Kidney (tissue), 14 donors: ENCODE results near the gene SAMD14. TPM values are rescaled to one million over a fixed set of nuclear protein-coding genes. Genes with fewer than 3 reads are reported as not detected.

Source experiments
- DNase-seq, 5 donors: peaks; one replicate each; pipeline ENCODE4 v3.0.0-alpha.2; 2013 to 2020
- FAIRE-seq: peaks from 2 replicates; lab custom pipeline; 2012; peaks lifted over from hg19 to GRCh38; lab: Jason Lieb, UNC
- H3K27ac ChIP-seq, 2 donors: one replicate each; pipeline ENCODE4 v1.7.0; 2013; ENCODE audit warnings: low read depth in 2 of 2, low read length in 2 of 2, inconsistent platforms in 1 of 2
- H3K27me3 ChIP-seq: one replicate; pipeline ENCODE4 v1.7.1; 2013; ENCODE audit warnings: low read length, inconsistent platforms; ENCODE audit not compliant: control insufficient read depth, insufficient read depth
- H3K36me3 ChIP-seq, 3 donors: one replicate each; pipeline versions ENCODE4 v1.7.0 to v1.7.1; 2013; ENCODE audit warnings: low read length in 3 of 3, control low read depth in 1 of 3, inconsistent platforms in 1 of 3; ENCODE audit not compliant: insufficient read depth in 3 of 3, control insufficient read depth in 2 of 3
- H3K4me1 ChIP-seq, 3 donors: one replicate each; pipeline versions ENCODE4 v1.7.0 to v1.7.1; 2013; ENCODE audit warnings: low read length in 3 of 3, inconsistent platforms in 1 of 3, low read depth in 1 of 3; ENCODE audit not compliant: control insufficient read depth in 2 of 3, insufficient read depth in 2 of 3
- H3K4me3 ChIP-seq, 3 donors: one replicate each; pipeline versions ENCODE4 v1.7.0 to v1.8.1; 2013; ENCODE audit warnings: low read length in 3 of 3, control low read depth in 1 of 3, inconsistent platforms in 1 of 3
- H3K9ac ChIP-seq, 3 donors: one replicate each; pipeline versions ENCODE4 v1.7.0 to v1.7.1; 2013; ENCODE audit warnings: low read length in 3 of 3, control low read depth in 1 of 3, inconsistent platforms in 1 of 3
- H3K9me3 ChIP-seq, 3 donors: one replicate each; pipeline versions ENCODE4 v1.7.0 to v1.7.1; 2013; ENCODE audit warnings: low read length in 3 of 3, control low read depth in 1 of 3, inconsistent platforms in 1 of 3; ENCODE audit not compliant: control insufficient read depth in 2 of 3, insufficient read depth in 1 of 3
- intact Hi-C: fragments of 100-400 bp; cut with DNase I; formaldehyde crosslinking; loops from one replicate; pipeline ENCODE4 v1.11.1; 2022
- polyA plus RNA-seq: library from polyadenylated mRNA; stranded (reverse); fragments of 350-450 nt; fragmentation: Illumina TruSeq; extraction: RNeasy Lipid Tissue Mini Kit (QIAGEN cat#74804); gene quantifications from one replicate; pipeline ENCODE4 v1.2.3, GENCODE V29; 2014; ENCODE audit warnings: low read depth, low replicate concordance; ENCODE audit not compliant: insufficient read depth
- total RNA-seq: library from RNA; stranded (reverse); fragmentation: NEBNext Ultra II Directional; extraction: Animal tissue kit (Norgen Biotek cat#: 25700); gene quantifications from one replicate; pipeline ENCODE4 v1.2.1, GENCODE V29; 2021
- TF ChIP-seq, protein P1 (sequence below): IDR thresholded peaks from 3 replicates; pipeline ENCODE4 v1.5.1; 2012; ENCODE audit warnings: mild to moderate bottlenecking, moderate library complexity, borderline replicate concordance; ENCODE audit not compliant: insufficient read depth; ENCODE audit errors: extremely low read depth
- donor health status: control.
- donor health status: control.
- donor health status: control.
- donor health status: control.
- donor health status: control.
- donor health status: DM: yes; HTN: yes; CAD: no.
- donor health status: Normal renal cell carcinoma (clear cell type).

The SAMD14 gene
- total and polyA plus RNA-seq, 2 donors from 2014 or later: 3.7 to 5.0 TPM

DNA sequence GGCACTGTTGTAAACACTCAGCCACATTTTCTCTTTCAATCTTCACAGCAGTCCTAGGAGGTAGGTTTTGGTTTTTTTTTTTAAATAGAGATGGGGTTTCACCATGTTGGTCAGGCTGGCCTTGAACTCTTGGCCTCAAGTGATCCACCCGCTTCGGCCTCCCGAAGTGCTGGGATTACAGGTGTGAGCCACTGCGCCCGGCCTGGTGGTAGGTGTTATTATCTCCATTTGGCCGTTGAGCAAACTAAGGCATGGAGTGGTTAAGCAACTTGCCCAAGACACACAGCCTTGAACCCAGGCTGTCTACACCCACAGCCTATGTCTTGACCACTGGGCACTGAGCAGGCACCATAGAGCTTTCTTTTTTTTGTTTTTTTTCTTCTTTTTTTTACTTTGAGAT lies 44.5 kb upstream of the SAMD14 start:
- no peak overlapping the region for H3K4me3 ChIP-seq
- H3K27me3 ChIP-seq: no peaks in the 10 kb centered on the region
- H3K36me3 ChIP-seq: no peaks in the 10 kb centered on the region
- no peak overlapping the region for H3K27ac ChIP-seq
- TF ChIP-seq, protein P1, sequence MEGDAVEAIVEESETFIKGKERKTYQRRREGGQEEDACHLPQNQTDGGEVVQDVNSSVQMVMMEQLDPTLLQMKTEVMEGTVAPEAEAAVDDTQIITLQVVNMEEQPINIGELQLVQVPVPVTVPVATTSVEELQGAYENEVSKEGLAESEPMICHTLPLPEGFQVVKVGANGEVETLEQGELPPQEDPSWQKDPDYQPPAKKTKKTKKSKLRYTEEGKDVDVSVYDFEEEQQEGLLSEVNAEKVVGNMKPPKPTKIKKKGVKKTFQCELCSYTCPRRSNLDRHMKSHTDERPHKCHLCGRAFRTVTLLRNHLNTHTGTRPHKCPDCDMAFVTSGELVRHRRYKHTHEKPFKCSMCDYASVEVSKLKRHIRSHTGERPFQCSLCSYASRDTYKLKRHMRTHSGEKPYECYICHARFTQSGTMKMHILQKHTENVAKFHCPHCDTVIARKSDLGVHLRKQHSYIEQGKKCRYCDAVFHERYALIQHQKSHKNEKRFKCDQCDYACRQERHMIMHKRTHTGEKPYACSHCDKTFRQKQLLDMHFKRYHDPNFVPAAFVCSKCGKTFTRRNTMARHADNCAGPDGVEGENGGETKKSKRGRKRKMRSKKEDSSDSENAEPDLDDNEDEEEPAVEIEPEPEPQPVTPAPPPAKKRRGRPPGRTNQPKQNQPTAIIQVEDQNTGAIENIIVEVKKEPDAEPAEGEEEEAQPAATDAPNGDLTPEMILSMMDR: no peak
- H3K4me1 ChIP-seq: peaks cover 0 to 19% (median 12%) of the 10 kb centered on the region in 3 donors
- FAIRE-seq: no peak
- H3K9me3 ChIP-seq: no peaks in the 10 kb centered on the region
- H3K9ac ChIP-seq: no peak overlapping the region
- peak in 1 of 5 donors; percentile 10 for DNase-seq
- intact Hi-C loops: no loop called here

DNA sequence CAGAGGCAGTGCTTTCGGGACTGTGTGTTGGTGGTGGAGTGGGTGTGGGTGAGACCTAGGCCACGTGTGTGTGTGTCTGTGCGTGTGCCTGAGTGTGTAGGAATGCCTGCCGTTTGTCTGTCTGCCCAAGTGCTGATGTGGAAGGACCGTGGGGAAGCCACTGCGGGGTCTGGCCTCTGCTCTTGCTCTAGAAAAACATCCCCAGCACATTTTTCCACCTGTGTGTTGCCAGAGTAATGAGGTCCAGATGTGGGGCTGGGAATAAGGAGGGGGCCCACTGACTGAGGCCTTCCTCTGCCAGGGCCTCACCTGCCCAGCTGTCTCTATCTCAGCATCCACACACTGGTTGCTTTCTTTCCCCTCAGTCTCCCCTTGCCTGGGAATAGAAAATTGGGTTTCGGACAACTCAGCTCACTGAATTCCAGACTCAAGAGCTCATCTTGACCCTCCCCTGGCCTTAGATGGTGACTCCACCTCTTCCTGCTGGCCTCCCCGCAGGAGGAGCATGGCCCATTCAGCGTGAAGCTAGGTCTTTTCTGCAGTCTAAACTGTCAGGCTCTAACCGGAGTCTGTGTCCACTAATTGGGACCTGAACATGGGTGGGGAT lies 43.5 kb upstream of the SAMD14 start:
- Histone ChIP-seq H3K36me3 (no peaks in the 10 kb centered on the region), H3K9me3 (no peaks in the 10 kb centered on the region), H3K27ac (peak overlapping the region; percentile 13 to 29), H3K4me3 (no peak overlapping the region), H3K4me1 (peaks cover 0 to 15% (median 8%) of the 10 kb centered on the region in 3 donors), H3K27me3 (no peaks in the 10 kb centered on the region), H3K9ac (peak overlapping the region in 1 of 3 donors; percentile 22)
- DNase-seq (peak in 2 of 5 donors; percentile 69 to 82), FAIRE-seq (no peak)
- intact Hi-C loops: no loop called here
- TF ChIP-seq, protein P1: no peak

DNA sequence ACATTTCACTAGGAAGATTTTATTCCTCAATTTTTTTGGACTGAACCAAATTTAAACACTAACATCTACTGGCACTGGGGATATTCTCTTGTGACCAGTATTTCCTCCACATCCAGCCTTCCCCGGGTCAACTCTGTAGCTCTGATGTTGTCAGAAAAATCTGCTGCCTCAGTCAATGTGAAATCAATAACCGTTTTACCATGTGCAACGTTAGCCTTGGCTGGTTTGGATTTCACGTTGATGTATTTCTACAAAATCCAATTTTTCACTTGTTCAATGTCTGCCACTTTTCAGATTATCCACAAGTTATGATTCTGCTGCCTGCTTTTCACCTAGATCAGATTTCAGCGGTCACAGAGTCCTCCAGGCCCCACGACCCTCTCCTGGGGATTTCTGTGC lies 43.0 kb upstream of the SAMD14 start:
- Histone ChIP-seq H3K36me3 (no peaks in the 10 kb centered on the region), H3K27ac (peak overlapping the region; percentile 13 to 29), H3K9me3 (no peaks in the 10 kb centered on the region), H3K4me1 (peaks cover 0 to 10% (median 5%) of the 10 kb centered on the region in 3 donors), H3K4me3 (no peak overlapping the region), H3K27me3 (no peaks in the 10 kb centered on the region), H3K9ac (peak overlapping the region in 1 of 3 donors; percentile 22)
- TF ChIP-seq, protein P1: no peak
- FAIRE-seq: no peak
- intact Hi-C loops: no loop called here
- no peak for DNase-seq
